Neuronal stem cell (in vitro differentiated cells): ENCODE data around the gene SOS1. TPM values are rescaled to one million over a fixed set of nuclear protein-coding genes. Genes with fewer than 3 reads are reported as not detected.

ENCODE experiments used
- DNase-seq: peaks from one replicate; pipeline ENCODE4 v3.0.0-alpha.2; 2013; ENCODE audit warnings: low spot score
- H2AFZ ChIP-seq: one replicate; pipeline ENCODE4 v1.6.1; 2013; ENCODE audit warnings: mild to moderate bottlenecking, low read length, inconsistent platforms
- H2AK5ac ChIP-seq: 2 replicates; pipeline ENCODE4 v1.6.1; 2013; ENCODE audit warnings: low read depth, mild to moderate bottlenecking, inconsistent platforms, low read length, moderate library complexity, mixed read lengths
- H2BK120ac ChIP-seq: 2 replicates; pipeline ENCODE4 v1.6.1; 2013; ENCODE audit warnings: low read depth, mild to moderate bottlenecking, inconsistent platforms, low read length, moderate library complexity, mixed read lengths
- H2BK12ac ChIP-seq: one replicate; pipeline ENCODE4 v1.6.1; 2013; ENCODE audit warnings: low read length, inconsistent platforms
- H2BK15ac ChIP-seq: 2 replicates; pipeline ENCODE4 v1.6.1; 2013; ENCODE audit warnings: mild to moderate bottlenecking, low read length, inconsistent platforms, mixed read lengths
- H2BK5ac ChIP-seq: one replicate; pipeline ENCODE4 v1.6.1; 2013; ENCODE audit warnings: inconsistent platforms, mild to moderate bottlenecking, low read length, moderate library complexity
- H3K14ac ChIP-seq: one replicate; pipeline ENCODE4 v1.6.1; 2013; ENCODE audit warnings: low read length, inconsistent platforms
- H3K18ac ChIP-seq: 2 replicates; pipeline ENCODE4 v1.6.1; 2013; ENCODE audit warnings: low read length, inconsistent platforms
- H3K23ac ChIP-seq: 2 replicates; pipeline ENCODE4 v1.6.1; 2013; ENCODE audit warnings: low read depth, mild to moderate bottlenecking, mixed read lengths, low read length, inconsistent platforms; ENCODE audit not compliant: poor library complexity
- H3K27ac ChIP-seq: replicated peaks from 3 replicates; pipeline ENCODE4 v1.5.1; 2013; ENCODE audit warnings: low read length, inconsistent platforms
- H3K27me3 ChIP-seq, 3 experiments: 2 replicates each; pipeline ENCODE4 v1.6.1; 2013; ENCODE audit warnings: low read length in 3 of 3, mild to moderate bottlenecking in 2 of 3, inconsistent platforms in 1 of 3, low read depth in 1 of 3, mixed read lengths in 1 of 3, moderate library complexity in 1 of 3; ENCODE audit not compliant: control insufficient read depth in 3 of 3, insufficient read depth in 3 of 3
- H3K36me3 ChIP-seq, 2 donors: replicated peaks in 1 of 2; 2 replicates each; pipeline ENCODE4 v1.6.1; 2013; ENCODE audit warnings: low read length in 2 of 2; ENCODE audit not compliant: control insufficient read depth in 2 of 2, insufficient read depth in 2 of 2
- H3K4ac ChIP-seq: 2 replicates; pipeline ENCODE4 v1.6.1; 2013; ENCODE audit warnings: inconsistent platforms, mild to moderate bottlenecking, low read length, moderate library complexity
- H3K4me1 ChIP-seq, 2 donors: 1 replicate in 1 of 2; 2 replicates in 1 of 2; pipeline ENCODE4 v1.6.1; 2013; ENCODE audit warnings: low read length in 2 of 2, low read depth in 1 of 2; ENCODE audit not compliant: control insufficient read depth in 2 of 2, insufficient read depth in 1 of 2
- H3K4me2 ChIP-seq: one replicate; pipeline ENCODE4 v1.6.1; 2013; ENCODE audit warnings: mild to moderate bottlenecking, low read length, inconsistent platforms; ENCODE audit not compliant: insufficient read depth, poor library complexity, severe bottlenecking
- H3K4me3 ChIP-seq, 2 donors: 2 replicates each; pipeline ENCODE4 v1.5.1; 2013; ENCODE audit warnings: low read length in 2 of 2, mild to moderate bottlenecking in 2 of 2, inconsistent platforms in 1 of 2, moderate library complexity in 1 of 2
- H3K79me1 ChIP-seq: one replicate; pipeline ENCODE4 v1.6.1; 2013; ENCODE audit warnings: low read depth, mild to moderate bottlenecking, inconsistent platforms, low read length, moderate library complexity
- H3K9ac ChIP-seq: one replicate; pipeline ENCODE4 v1.6.1; 2013; ENCODE audit warnings: mild to moderate bottlenecking, low read depth, low read length, inconsistent platforms; ENCODE audit not compliant: poor library complexity
- H3K9me3 ChIP-seq, 2 donors: replicated peaks in 1 of 2; 2 replicates each; pipeline versions ENCODE3 to v1.6.1; 2013; ENCODE audit warnings: low read length in 2 of 2, mild to moderate bottlenecking in 2 of 2, inconsistent platforms in 1 of 2, low read depth in 1 of 2, mixed read lengths in 1 of 2, moderate library complexity in 1 of 2; ENCODE audit not compliant: control insufficient read depth in 2 of 2, insufficient read depth in 1 of 2
- H4K8ac ChIP-seq: one replicate; pipeline ENCODE4 v1.6.1; 2013; ENCODE audit warnings: low read depth, mild to moderate bottlenecking, inconsistent platforms, low read length, moderate library complexity
- H4K91ac ChIP-seq: one replicate; pipeline ENCODE4 v1.6.1; 2013; ENCODE audit warnings: low read length, low read depth, mild to moderate bottlenecking, inconsistent platforms; ENCODE audit not compliant: poor library complexity
- WGBS, 2 donors: extraction: QIAGEN DNeasy Blood & Tissue Kit; methylation state at CpG; one replicate each; pipeline ENCODE4 v1.1.7; 2013; ENCODE audit warnings: missing lambda C conversion rate in 2 of 2, mixed read lengths in 1 of 2; ENCODE audit not compliant: insufficient read length in 2 of 2, insufficient replicate concordance in 1 of 2; ENCODE audit errors: extremely low coverage in 2 of 2; 5-methylcytosine and 5-hydroxymethylcytosine counted together
- polyA plus RNA-seq, 2 experiments: library from polyadenylated mRNA; stranded (reverse); fragments of 200-250 nt; gene quantifications; one replicate each; pipeline ENCODE4 v1.2.3, GENCODE V29; 2013

The SOS1 gene
- 29.4 TPM for polyA plus RNA-seq (2013, experiment 1 of 2)
- polyA plus RNA-seq (2013, experiment 2 of 2), result 32.4 TPM

GRCh38 chr2:39120771-39121522 is at the start of gene SOS1:
Gene SOS1, minus strand, starts transcription at chr2:39121051. Its CDS starts 629 bp downstream, at chr2:39120422.
- Histone ChIP-seq H3K9ac (peak within 1 kb of the TSS; percentile 79), H3K4me3 (peak within 1 kb of the TSS; percentile 56 to 93), H2AFZ (peak within 1 kb of the TSS; percentile 89), H2BK12ac (no peak within 1 kb of the TSS), H3K4me2 (peak within 1 kb of the TSS; percentile 59), H2AK5ac (peak within 1 kb of the TSS; percentile 13), H3K4me1 (peaks cover 6 to 12% of the 10 kb centered on the region in 2 donors), H3K36me3 (peaks cover 2 to 22% of the 10 kb centered on the region in 2 donors), H3K27ac (peak within 1 kb of the TSS; percentile 88), H3K4ac (no peak within 1 kb of the TSS), H3K9me3 (no peaks in the 10 kb centered on the region), H4K8ac (no peak within 1 kb of the TSS), H3K23ac (peak within 1 kb of the TSS; percentile 96), H4K91ac (no peak within 1 kb of the TSS), H3K79me1 (no peaks in the 10 kb centered on the region), H3K14ac (no peak within 1 kb of the TSS), H2BK120ac (no peak within 1 kb of the TSS), H2BK5ac (no peak within 1 kb of the TSS), H2BK15ac (no peak within 1 kb of the TSS), H3K27me3 (no peaks in the 10 kb centered on the region), H3K18ac (peak within 1 kb of the TSS; percentile 81)
- no CpG with 5 or more reads among the region's 60 CpGs for WGBS, 2 donors
- DNase-seq, result peak; percentile 95

GRCh38 chr2:39164089-39164488 is 43.2 kb upstream of the SOS1 start:
- Histone ChIP-seq H3K27ac (no peak overlapping the region), H2AFZ (no peak overlapping the region), H2BK15ac (no peak overlapping the region), H3K14ac (no peak overlapping the region), H3K4me2 (no peak overlapping the region), H3K27me3 (peaks cover 0 to 2% (median 0%) of the 10 kb centered on the region in 3 experiments), H2BK120ac (no peak overlapping the region), H3K18ac (no peak overlapping the region), H2BK5ac (no peak overlapping the region), H3K4ac (no peak overlapping the region), H2AK5ac (no peak overlapping the region), H4K8ac (no peak overlapping the region), H3K79me1 (no peaks in the 10 kb centered on the region), H2BK12ac (no peak overlapping the region), H3K36me3 (no peaks in the 10 kb centered on the region), H3K4me3 (no peak overlapping the region), H3K4me1 (no peaks in the 10 kb centered on the region), H3K23ac (no peak overlapping the region), H3K9ac (no peak overlapping the region), H3K9me3 (no peaks in the 10 kb centered on the region), H4K91ac (no peak overlapping the region)
- no CpG with 5 or more reads among the region's 4 CpGs for WGBS, 2 donors
- no peak for DNase-seq

- WGBS, 2 donors, result no CpG with 5 or more reads among the region's 3 CpGs
- Histone ChIP-seq H4K91ac (no peak overlapping the region), H3K27ac (no peak overlapping the region), H2BK120ac (no peak overlapping the region), H3K4me2 (no peak overlapping the region), H4K8ac (no peak overlapping the region), H2BK5ac (no peak overlapping the region), H3K23ac (no peak overlapping the region), H3K4ac (no peak overlapping the region), H3K18ac (no peak overlapping the region), H2BK12ac (no peak overlapping the region), H3K79me1 (no peaks in the 10 kb centered on the region), H3K4me1 (no peaks in the 10 kb centered on the region), H2AFZ (no peak overlapping the region), H3K4me3 (no peak overlapping the region), H3K36me3 (no peaks in the 10 kb centered on the region), H3K27me3 (no peaks in the 10 kb centered on the region), H3K9ac (no peak overlapping the region), H2AK5ac (no peak overlapping the region), H3K9me3 (no peaks in the 10 kb centered on the region), H3K14ac (no peak overlapping the region), H2BK15ac (no peak overlapping the region)
- DNase-seq, result no peak
Observed at GRCh38 chr2:39160982-39161381, 40.1 kb upstream of the SOS1 start.

GRCh38 chr2:39159283-39159682 is 38.4 kb upstream of the SOS1 start:
- no peak overlapping the region for H2BK15ac ChIP-seq
- no peak for DNase-seq
- no peak overlapping the region for H3K27ac ChIP-seq

More at GRCh38 chr2:39159283-39159682, 38.4 kb upstream of the SOS1 start:
- WGBS, 2 donors, result no CpG with 5 or more reads among the region's 2 CpGs
- H3K23ac ChIP-seq, result no peak overlapping the region
- no peak overlapping the region for H2AK5ac ChIP-seq
- H3K4me3 ChIP-seq, result no peak overlapping the region
- H3K18ac ChIP-seq, result no peak overlapping the region
- H3K79me1 ChIP-seq, result no peaks in the 10 kb centered on the region
- no peak overlapping the region for H3K4ac ChIP-seq
- H4K8ac ChIP-seq, result no peak overlapping the region
- no peak overlapping the region for H2BK120ac ChIP-seq
- no peaks in the 10 kb centered on the region for H3K27me3 ChIP-seq
- no peak overlapping the region for H2BK12ac ChIP-seq
- H2BK5ac ChIP-seq, result no peak overlapping the region
- no peak overlapping the region for H3K4me2 ChIP-seq
- no peaks in the 10 kb centered on the region for H3K4me1 ChIP-seq
- H3K9ac ChIP-seq, result no peak overlapping the region
- no peaks in the 10 kb centered on the region for H3K36me3 ChIP-seq
- H2AFZ ChIP-seq, result no peak overlapping the region
- H4K91ac ChIP-seq, result no peak overlapping the region
- H3K14ac ChIP-seq, result no peak overlapping the region
- no peaks in the 10 kb centered on the region for H3K9me3 ChIP-seq
